SK-N-SH (cell line): Measurements from ENCODE around the gene NCBP3. TPM values are rescaled to one million over a fixed set of nuclear protein-coding genes. Genes with fewer than 3 reads are reported as not detected.

Experiments used
- CTCF ChIA-PET: fragments of 300-600, 350-600 bp; formaldehyde crosslinking; extraction: SDS; loops from one replicate; lab custom pipeline; 2021; lab: Yijun Ruan, JAX
- POLR2A ChIA-PET: fragments of 350-600 bp; sonication (Branson Sonifier 250); formaldehyde crosslinking; extraction: SDS; loops from one replicate; lab custom pipeline; 2020; ENCODE audit warnings: antibody characterized with exemption, inconsistent platforms; lab: Yijun Ruan, JAX
- DNase-seq: peaks from one replicate; pipeline ENCODE4 v3.0.0; 2012
- H2AFZ ChIP-seq: fragments of 200-600 bp; sonication (generic); 2 replicates; pipeline ENCODE4 v1.8.1; 2016; ENCODE audit warnings: antibody characterized with exemption, mild to moderate bottlenecking, low read depth
- H3F3A ChIP-seq: fragments of 200-600 bp; sonication (generic); replicated peaks from 2 replicates; pipeline ENCODE3; 2016; ENCODE audit warnings: antibody characterized with exemption, mild to moderate bottlenecking; ENCODE audit not compliant: insufficient read depth
- H3K27ac ChIP-seq, 2 experiments: fragments of 200-500 bp in 1 of 2; fragments of 200-600 bp in 1 of 2; sonication (Bioruptor generic) in 1 of 2; sonication (generic), shearing (Covaris generic) in 1 of 2; 2 replicates each; pipeline versions ENCODE4 v1.5.1 to v1.6.1; 2014 to 2016; ENCODE audit warnings: low read depth in 2 of 2, inconsistent platforms in 1 of 2, low read length in 1 of 2, mild to moderate bottlenecking in 1 of 2, mixed read lengths in 1 of 2
- H3K27me3 ChIP-seq: fragments of 200-600 bp; sonication (generic), shearing (Covaris generic); 2 replicates; pipeline ENCODE4 v1.6.1; 2016; ENCODE audit warnings: mixed run types; ENCODE audit not compliant: insufficient read depth
- H3K36me3 ChIP-seq, 2 experiments: fragments of 200-500 bp in 1 of 2; fragments of 200-600 bp in 1 of 2; sonication (Bioruptor generic) in 1 of 2; sonication (generic) in 1 of 2; replicated peaks in 1 of 2; 2 replicates each; pipeline versions ENCODE3 to v1.5.1; 2014 to 2016; ENCODE audit warnings: low read length in 1 of 2, mild to moderate bottlenecking in 1 of 2; ENCODE audit not compliant: insufficient read depth in 2 of 2, control insufficient read depth in 1 of 2
- H3K4me1 ChIP-seq, 2 experiments: fragments of 200-500 bp in 1 of 2; fragments of 200-600 bp in 1 of 2; sonication (Bioruptor generic) in 1 of 2; sonication (generic), shearing (Covaris generic) in 1 of 2; 2 replicates each; pipeline versions ENCODE4 v1.5.1 to v1.6.1; 2014 to 2016; ENCODE audit warnings: low read depth in 1 of 2, low read length in 1 of 2, mixed run types in 1 of 2; ENCODE audit not compliant: insufficient read depth in 2 of 2, control insufficient read depth in 1 of 2
- H3K4me2 ChIP-seq: fragments of 200-600 bp; sonication (generic), shearing (Covaris generic); 2 replicates; pipeline ENCODE4 v1.6.1; 2017; ENCODE audit warnings: mixed run types
- H3K4me3 ChIP-seq, 2 experiments: fragments of 200-500 bp in 1 of 2; fragments of 200-600 bp in 1 of 2; sonication (Bioruptor generic) in 1 of 2; sonication (generic), shearing (Covaris generic) in 1 of 2; 2 replicates each; pipeline versions ENCODE4 v1.5.1 to v1.8.1; 2014 to 2016; ENCODE audit warnings: low read depth in 2 of 2, inconsistent platforms in 1 of 2, low read length in 1 of 2, mild to moderate bottlenecking in 1 of 2, mixed read lengths in 1 of 2, moderate library complexity in 1 of 2
- H3K79me2 ChIP-seq: fragments of 200-600 bp; sonication (generic); 2 replicates; pipeline ENCODE4 v1.8.1; 2017; ENCODE audit warnings: mild to moderate bottlenecking; ENCODE audit not compliant: insufficient read depth
- H3K9ac ChIP-seq: fragments of 200-600 bp; sonication (generic); 2 replicates; pipeline ENCODE4 v1.6.1; 2017; ENCODE audit warnings: mixed run types
- H3K9me2 ChIP-seq: fragments of 200-600 bp; sonication (generic); 2 replicates; pipeline ENCODE4 v1.6.1; 2017; ENCODE audit warnings: mixed run types
- H3K9me3 ChIP-seq: fragments of 200-600 bp; sonication (generic); 2 replicates; pipeline ENCODE4 v1.6.1; 2017; ENCODE audit warnings: mixed run types, mild to moderate bottlenecking, moderate library complexity
- H4K20me1 ChIP-seq: fragments of 200-600 bp; sonication (generic); 2 replicates; pipeline ENCODE4 v1.6.1; 2017; ENCODE audit warnings: mild to moderate bottlenecking, mixed run types; ENCODE audit not compliant: insufficient read depth
- CTCF ChIP-seq: fragments of 200-600 bp; sonication (generic); IDR thresholded peaks from 2 replicates; pipeline ENCODE4 v1.6.1; 2017; ENCODE audit warnings: antibody characterized with exemption, mild to moderate bottlenecking, moderate library complexity
- EP300 ChIP-seq, 2 experiments: IDR thresholded peaks; 2 replicates each; pipeline versions ENCODE4 v1.4.0 to v1.6.1; 2012; ENCODE audit warnings: borderline replicate concordance in 1 of 2, low read depth in 1 of 2, low read length in 1 of 2
- FOXM1 ChIP-seq: IDR thresholded peaks from 2 replicates; pipeline ENCODE4 v1.4.0; 2012; ENCODE audit warnings: low read depth, mild to moderate bottlenecking
- GABPA ChIP-seq: IDR thresholded peaks from 2 replicates; pipeline ENCODE4 v1.4.0; 2012; ENCODE audit warnings: low read depth, mild to moderate bottlenecking
- IRF3 ChIP-seq: fragments of 150-350 bp; IDR thresholded peaks from 2 replicates; pipeline ENCODE4 v1.6.1; 2016; ENCODE audit warnings: mild to moderate bottlenecking, low read depth, low read length
- JUND ChIP-seq: IDR thresholded peaks from 2 replicates; pipeline ENCODE4 v1.4.0; 2012
- MEF2A ChIP-seq: IDR thresholded peaks from 2 replicates; pipeline ENCODE4 v1.4.0; 2012; ENCODE audit warnings: low read depth, borderline replicate concordance
- MXI1 ChIP-seq: IDR thresholded peaks from 2 replicates; pipeline ENCODE4 v1.6.1; 2012; ENCODE audit warnings: mild to moderate bottlenecking, low read depth, low read length, improper control_type of control experiment
- REST ChIP-seq: IDR thresholded peaks from 2 replicates; pipeline ENCODE4 v1.6.1; 2012; ENCODE audit warnings: mild to moderate bottlenecking, low read depth, low read length, moderate library complexity
- RXRA ChIP-seq: IDR thresholded peaks from 2 replicates; pipeline ENCODE4 v1.4.0; 2012; ENCODE audit warnings: low read depth, mild to moderate bottlenecking, borderline replicate concordance
- SIN3A ChIP-seq: IDR thresholded peaks from 2 replicates; pipeline ENCODE4 v1.6.1; 2012; ENCODE audit warnings: low read depth, mild to moderate bottlenecking, low read length, moderate library complexity, borderline replicate concordance
- TAF1 ChIP-seq: IDR thresholded peaks from 2 replicates; pipeline ENCODE4 v1.6.1; 2012; ENCODE audit warnings: low read depth, mild to moderate bottlenecking, low read length, moderate library complexity, borderline replicate concordance
- TCF12 ChIP-seq: IDR thresholded peaks from 2 replicates; pipeline ENCODE4 v1.4.0; 2012
- USF2 ChIP-seq: fragments of 150-350 bp; IDR thresholded peaks from 2 replicates; pipeline ENCODE4 v1.6.1; 2017; ENCODE audit warnings: antibody characterized with exemption, low read length, low read depth, borderline replicate concordance
- WGBS: methylation state at CpG from one replicate; pipeline ENCODE4 v1.1.6; 2017; ENCODE audit warnings: low lambda C conversion rate; 5-methylcytosine and 5-hydroxymethylcytosine counted together
- polyA plus RNA-seq, 3 experiments: library from polyadenylated mRNA; depleted of rRNA; stranded (reverse); fragments of >200 nt; gene quantifications; 2 replicates each; pipeline ENCODE4 v1.2.3, GENCODE V29; 2012

Gene NCBP3
- polyA plus RNA-seq, 1 of the 3 experiments (the other 2 are of a cell fraction) = 6.5 TPM

GRCh38 chr17:3828852-3829232 lies 17.2 kb downstream of the NCBP3 start:
- Histone ChIP-seq H3K27ac (peak overlapping the region in 1 of 2 experiments; percentile 19; a peak in 1 of 4 replicates), H2AFZ (no peak overlapping the region), H3K9ac (no peak overlapping the region), H3K36me3 (peaks cover 38 to 47% of the 10 kb centered on the region in 2 experiments), H3K9me3 (no peaks in the 10 kb centered on the region), H3K79me2 (peaks cover 17% of the 10 kb centered on the region; the same call in 1 of the 2 replicates), H3F3A (no peaks in the 10 kb centered on the region), H3K9me2 (no peaks in the 10 kb centered on the region), H3K27me3 (no peaks in the 10 kb centered on the region), H3K4me2 (no peak overlapping the region), H4K20me1 (no peaks in the 10 kb centered on the region), H3K4me1 (no peaks in the 10 kb centered on the region), H3K4me3 (no peak overlapping the region)
- no peak for DNase-seq
- 93% methylated on average over 6 of the region's 7 CpGs for WGBS
- ChIA-PET CTCF (interaction anchor here (1.8 to 7.0 kb wide), 5 partner anchors 9 to 245 kb away, joined by 9 to 71 read pairs (median 26); partner anchors contain the start of gene NCBP3), POLR2A (no interaction called here)
- no peak for TF ChIP-seq CTCF
- no peak for TF ChIP-seq TAF1
- TF ChIP-seq JUND = no peak
- no peak for TF ChIP-seq MEF2A
- no peak for TF ChIP-seq USF2
- no peak for TF ChIP-seq MXI1
- TF ChIP-seq EP300 (IDR thresholded peaks at IDR 0.05; ENCODE audit: borderline replicate concordance in 1 of 2, low read depth in 1 of 2, low read length in 1 of 2) = no peak
- no peak for TF ChIP-seq FOXM1
- TF ChIP-seq TCF12 = no peak
- TF ChIP-seq IRF3 = no peak
- TF ChIP-seq GABPA = no peak
- no peak for TF ChIP-seq RXRA
- TF ChIP-seq SIN3A = no peak
- TF ChIP-seq REST = no peak
